HG03354 (cell line): ENCODE results near the gene TMEM163.

Experiments used
- ATAC-seq: cut with Tn5 transposase; IDR thresholded peaks from one replicate; pipeline ENCODE4 v1.9.1; 2021; ENCODE audit warnings: mild to moderate bottlenecking; ENCODE audit not compliant: unreplicated experiment, poor library complexity, severe bottlenecking

Gene TMEM163

GRCh38 chr2:134431838-134432434 lies 286.9 kb downstream of the TMEM163 start:
- ATAC-seq = no peak

- ATAC-seq = no peak
These were observed 288.9 kb downstream of the TMEM163 start for GRCh38 chr2:134429886-134430285.

GRCh38 chr2:134426721-134427120 lies 292.1 kb downstream of the TMEM163 start:
- ATAC-seq = no peak

GRCh38 chr2:134425724-134426496 lies 292.9 kb downstream of the TMEM163 start:
- no peak for ATAC-seq

- ATAC-seq = no peak
These were observed 297.1 kb downstream of the TMEM163 start for GRCh38 chr2:134421556-134422328.

GRCh38 chr2:134420920-134421319 lies 297.9 kb downstream of the TMEM163 start:
- no peak for ATAC-seq

GRCh38 chr2:134420259-134420658 lies 298.5 kb downstream of the TMEM163 start:
- no peak for ATAC-seq

- ATAC-seq = no peak
These were observed 300.7 kb downstream of the TMEM163 start for GRCh38 chr2:134417968-134418582.

- ATAC-seq = no peak
These were observed 302.2 kb downstream of the TMEM163 start for GRCh38 chr2:134416637-134417036.

- ATAC-seq = no peak
These were observed 302.8 kb downstream of the TMEM163 start for GRCh38 chr2:134416018-134416417.

GRCh38 chr2:134413912-134414311 lies 304.9 kb downstream of the TMEM163 start:
- no peak for ATAC-seq

GRCh38 chr2:134413430-134413829 lies 305.4 kb downstream of the TMEM163 start:
- ATAC-seq = no peak

- ATAC-seq = no peak
These were observed 306.2 kb downstream of the TMEM163 start for GRCh38 chr2:134412639-134412999.

- peak; percentile 99 for ATAC-seq
These were observed 306.8 kb downstream of the TMEM163 start for GRCh38 chr2:134411828-134412638.

GRCh38 chr2:134411279-134411827 lies 307.4 kb downstream of the TMEM163 start:
- ATAC-seq = no peak

- no peak for ATAC-seq
These were observed 308.0 kb downstream of the TMEM163 start for GRCh38 chr2:134410831-134411231.

- no peak for ATAC-seq
These were observed 308.8 kb downstream of the TMEM163 start for GRCh38 chr2:134410006-134410405.

- no peak for ATAC-seq
These were observed 310.0 kb downstream of the TMEM163 start for GRCh38 chr2:134408791-134409190.

GRCh38 chr2:134408386-134408785 lies 310.4 kb downstream of the TMEM163 start:
- no peak for ATAC-seq
